HepG2 (cell line): ENCODE data around the gene CHEK2. TPM values are rescaled to one million over a fixed set of nuclear protein-coding genes. Genes with fewer than 3 reads are reported as not detected.
A peak's percentile ranks its signal among the peaks of the same experiment; 100 is the strongest.

Experiments
- CEBPG ChIP-seq: IDR thresholded peaks from 2 replicates; pipeline ENCODE4 v1.6.1; 2016
- KDM5B ChIP-seq: sonication (generic); formaldehyde crosslinking; IDR thresholded peaks from 2 replicates; pipeline ENCODE4 v1.4.0; 2020; ENCODE audit warnings: missing genetic modification reagents, mild to moderate bottlenecking, borderline replicate concordance
- SRY ChIP-seq: sonication (generic); formaldehyde crosslinking; IDR thresholded peaks from 2 replicates; pipeline ENCODE4 v1.8.0; 2022; ENCODE audit warnings: mild to moderate bottlenecking, missing genetic modification reagents
- ZNF543 ChIP-seq: sonication (generic); formaldehyde crosslinking; IDR thresholded peaks from 2 replicates; pipeline ENCODE4 v1.4.0; 2020; ENCODE audit warnings: mild to moderate bottlenecking, missing genetic modification reagents
- polyA plus RNA-seq, 8 experiments: library from polyadenylated mRNA; depleted of rRNA in 3 of 8; stranded (reverse) in 7 of 8; unstranded in 1 of 8; fragments of >200 nt; fragmentation: Illumina TruSeq in 4 of 8; extraction: Trizol in 4 of 8; gene quantifications; 2 replicates each; pipeline versions ENCODE4 v1.2.1 to v1.2.3, GENCODE V29; 2011 to 2016; ENCODE audit warnings: low read depth in 4 of 8, missing spikeins in 1 of 8, mixed read lengths in 1 of 8; ENCODE audit not compliant: insufficient read depth in 1 of 8
- total RNA-seq, 5 experiments: library from RNA; depleted of rRNA; stranded (reverse); fragments of >200 nt; fragmentation: Illumina TruSeq; extraction: Trizol; gene quantifications; 2 replicates each; pipeline ENCODE4 v1.2.3, GENCODE V29; 2016; ENCODE audit warnings: low read depth in 1 of 5
- TF ChIP-seq, protein P1 (sequence below): IDR thresholded peaks from 2 replicates; pipeline ENCODE4 v1.6.1; 2016; ENCODE audit warnings: missing compliant biosample characterization, missing genetic modification reagents, borderline replicate concordance
- TF ChIP-seq, protein P2 (sequence below), 2 experiments: fragments of 450-650 bp in 1 of 2; sonication (generic) in 1 of 2; formaldehyde crosslinking in 1 of 2; IDR thresholded peaks; 2 replicates each; pipeline versions ENCODE4 v1.6.1 to v1.8.0; 2016 to 2022; ENCODE audit warnings: antibody characterized with exemption in 1 of 2, mild to moderate bottlenecking in 1 of 2, missing genetic modification reagents in 1 of 2
- TF ChIP-seq, protein P3 (sequence below), 2 experiments: fragments of 450-650 bp in 1 of 2; sonication (generic) in 1 of 2; formaldehyde crosslinking; IDR thresholded peaks; 2 replicates each; pipeline versions ENCODE4 v1.5.0 to v1.8.0; 2020 to 2022; ENCODE audit warnings: mild to moderate bottlenecking in 1 of 2, missing genetic modification reagents in 1 of 2
- TF ChIP-seq, protein P4 (sequence below): sonication (generic); formaldehyde crosslinking; IDR thresholded peaks from 2 replicates; pipeline ENCODE4 v1.5.1; 2020; ENCODE audit warnings: mild to moderate bottlenecking, missing genetic modification reagents
- TF ChIP-seq, protein P5 (sequence below): sonication (generic); formaldehyde crosslinking; IDR thresholded peaks from 2 replicates; pipeline ENCODE4 v1.9.0; 2022; ENCODE audit warnings: missing genetic modification reagents, mild to moderate bottlenecking, borderline replicate concordance

CHEK2 gene
- total and polyA plus RNA-seq, 2 of the 13 experiments (the other 11 are each of a cell fraction or from before 2014, with no cell fraction given), result 27.0 to 40.5 TPM

DNA sequence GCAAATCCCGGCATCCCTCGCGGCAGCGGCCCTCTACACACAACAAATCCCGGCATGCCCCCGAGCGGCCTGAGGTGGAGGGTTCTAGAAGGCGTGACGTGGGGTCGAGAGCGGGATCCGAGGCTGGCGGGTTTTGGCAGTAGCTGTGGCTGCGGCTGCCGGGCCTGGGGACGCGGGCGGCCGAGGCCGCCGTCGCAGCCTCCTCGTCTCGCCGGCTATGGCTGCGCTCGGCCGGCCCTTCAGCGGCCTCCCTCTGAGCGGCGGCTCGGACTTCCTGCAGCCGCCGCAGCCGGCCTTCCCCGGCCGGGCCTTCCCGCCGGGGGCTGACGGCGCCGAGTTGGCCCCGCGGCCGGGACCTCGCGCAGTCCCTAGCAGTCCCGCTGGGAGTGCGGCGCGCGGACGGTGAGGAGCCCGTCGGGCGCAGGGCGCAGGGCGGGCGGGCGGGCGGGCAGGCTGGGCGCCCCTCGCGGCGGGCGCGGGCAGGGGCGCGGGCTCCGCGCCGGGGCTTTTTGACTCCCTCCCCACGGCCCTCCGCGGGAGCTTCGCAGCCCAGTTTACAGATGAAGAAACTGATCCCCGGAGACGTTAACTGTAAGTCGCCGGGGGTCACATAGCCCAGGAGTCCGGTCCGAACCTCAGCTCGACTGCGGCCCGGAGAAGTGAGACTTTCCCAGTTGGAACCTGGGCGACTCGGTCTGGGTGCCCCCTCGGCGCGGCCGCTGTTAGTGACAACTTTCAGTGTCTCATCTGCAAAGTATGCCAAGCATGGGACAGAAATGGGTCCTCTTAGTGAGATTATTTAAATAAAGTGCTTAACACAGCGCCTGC, 31.2 kb upstream of the CHEK2 start, which contains the start of gene CCDC117 (continued):
- TF ChIP-seq, protein P1, sequence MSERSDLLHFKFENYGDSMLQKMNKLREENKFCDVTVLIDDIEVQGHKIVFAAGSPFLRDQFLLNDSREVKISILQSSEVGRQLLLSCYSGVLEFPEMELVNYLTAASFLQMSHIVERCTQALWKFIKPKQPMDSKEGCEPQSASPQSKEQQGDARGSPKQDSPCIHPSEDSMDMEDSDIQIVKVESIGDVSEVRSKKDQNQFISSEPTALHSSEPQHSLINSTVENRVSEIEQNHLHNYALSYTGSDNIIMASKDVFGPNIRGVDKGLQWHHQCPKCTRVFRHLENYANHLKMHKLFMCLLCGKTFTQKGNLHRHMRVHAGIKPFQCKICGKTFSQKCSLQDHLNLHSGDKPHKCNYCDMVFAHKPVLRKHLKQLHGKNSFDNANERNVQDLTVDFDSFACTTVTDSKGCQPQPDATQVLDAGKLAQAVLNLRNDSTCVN (CRISPR knock-in tag), result peak; percentile 86
- TF ChIP-seq SRY (CRISPR knock-in tag) (peak; percentile 81; the same call in 1 of the 2 replicates), KDM5B (CRISPR knock-in tag) (peak; percentile 74; the same call in 1 of the 2 replicates), CEBPG (peak; percentile 52), ZNF543 (CRISPR knock-in tag) (peak; percentile 67; the same call in 1 of the 2 replicates)
- TF ChIP-seq, protein P2, sequence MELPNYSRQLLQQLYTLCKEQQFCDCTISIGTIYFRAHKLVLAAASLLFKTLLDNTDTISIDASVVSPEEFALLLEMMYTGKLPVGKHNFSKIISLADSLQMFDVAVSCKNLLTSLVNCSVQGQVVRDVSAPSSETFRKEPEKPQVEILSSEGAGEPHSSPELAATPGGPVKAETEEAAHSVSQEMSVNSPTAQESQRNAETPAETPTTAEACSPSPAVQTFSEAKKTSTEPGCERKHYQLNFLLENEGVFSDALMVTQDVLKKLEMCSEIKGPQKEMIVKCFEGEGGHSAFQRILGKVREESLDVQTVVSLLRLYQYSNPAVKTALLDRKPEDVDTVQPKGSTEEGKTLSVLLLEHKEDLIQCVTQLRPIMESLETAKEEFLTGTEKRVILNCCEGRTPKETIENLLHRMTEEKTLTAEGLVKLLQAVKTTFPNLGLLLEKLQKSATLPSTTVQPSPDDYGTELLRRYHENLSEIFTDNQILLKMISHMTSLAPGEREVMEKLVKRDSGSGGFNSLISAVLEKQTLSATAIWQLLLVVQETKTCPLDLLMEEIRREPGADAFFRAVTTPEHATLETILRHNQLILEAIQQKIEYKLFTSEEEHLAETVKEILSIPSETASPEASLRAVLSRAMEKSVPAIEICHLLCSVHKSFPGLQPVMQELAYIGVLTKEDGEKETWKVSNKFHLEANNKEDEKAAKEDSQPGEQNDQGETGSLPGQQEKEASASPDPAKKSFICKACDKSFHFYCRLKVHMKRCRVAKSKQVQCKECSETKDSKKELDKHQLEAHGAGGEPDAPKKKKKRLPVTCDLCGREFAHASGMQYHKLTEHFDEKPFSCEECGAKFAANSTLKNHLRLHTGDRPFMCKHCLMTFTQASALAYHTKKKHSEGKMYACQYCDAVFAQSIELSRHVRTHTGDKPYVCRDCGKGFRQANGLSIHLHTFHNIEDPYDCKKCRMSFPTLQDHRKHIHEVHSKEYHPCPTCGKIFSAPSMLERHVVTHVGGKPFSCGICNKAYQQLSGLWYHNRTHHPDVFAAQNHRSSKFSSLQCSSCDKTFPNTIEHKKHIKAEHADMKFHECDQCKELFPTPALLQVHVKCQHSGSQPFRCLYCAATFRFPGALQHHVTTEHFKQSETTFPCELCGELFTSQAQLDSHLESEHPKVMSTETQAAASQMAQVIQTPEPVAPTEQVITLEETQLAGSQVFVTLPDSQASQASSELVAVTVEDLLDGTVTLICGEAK (IDR thresholded peaks at IDR 0.05), result no peak
- TF ChIP-seq, protein P2 (CRISPR knock-in tag; IDR thresholded peaks at IDR 0.05), result peak; percentile 47; the same call in 1 of the 2 replicates
- TF ChIP-seq, protein P3, sequence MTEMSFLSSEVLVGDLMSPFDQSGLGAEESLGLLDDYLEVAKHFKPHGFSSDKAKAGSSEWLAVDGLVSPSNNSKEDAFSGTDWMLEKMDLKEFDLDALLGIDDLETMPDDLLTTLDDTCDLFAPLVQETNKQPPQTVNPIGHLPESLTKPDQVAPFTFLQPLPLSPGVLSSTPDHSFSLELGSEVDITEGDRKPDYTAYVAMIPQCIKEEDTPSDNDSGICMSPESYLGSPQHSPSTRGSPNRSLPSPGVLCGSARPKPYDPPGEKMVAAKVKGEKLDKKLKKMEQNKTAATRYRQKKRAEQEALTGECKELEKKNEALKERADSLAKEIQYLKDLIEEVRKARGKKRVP (CRISPR knock-in tag; IDR thresholded peaks at IDR 0.05), result peak in 1 of 2 experiments; percentile 34; a peak in 1 of 4 replicates
- TF ChIP-seq, protein P4, sequence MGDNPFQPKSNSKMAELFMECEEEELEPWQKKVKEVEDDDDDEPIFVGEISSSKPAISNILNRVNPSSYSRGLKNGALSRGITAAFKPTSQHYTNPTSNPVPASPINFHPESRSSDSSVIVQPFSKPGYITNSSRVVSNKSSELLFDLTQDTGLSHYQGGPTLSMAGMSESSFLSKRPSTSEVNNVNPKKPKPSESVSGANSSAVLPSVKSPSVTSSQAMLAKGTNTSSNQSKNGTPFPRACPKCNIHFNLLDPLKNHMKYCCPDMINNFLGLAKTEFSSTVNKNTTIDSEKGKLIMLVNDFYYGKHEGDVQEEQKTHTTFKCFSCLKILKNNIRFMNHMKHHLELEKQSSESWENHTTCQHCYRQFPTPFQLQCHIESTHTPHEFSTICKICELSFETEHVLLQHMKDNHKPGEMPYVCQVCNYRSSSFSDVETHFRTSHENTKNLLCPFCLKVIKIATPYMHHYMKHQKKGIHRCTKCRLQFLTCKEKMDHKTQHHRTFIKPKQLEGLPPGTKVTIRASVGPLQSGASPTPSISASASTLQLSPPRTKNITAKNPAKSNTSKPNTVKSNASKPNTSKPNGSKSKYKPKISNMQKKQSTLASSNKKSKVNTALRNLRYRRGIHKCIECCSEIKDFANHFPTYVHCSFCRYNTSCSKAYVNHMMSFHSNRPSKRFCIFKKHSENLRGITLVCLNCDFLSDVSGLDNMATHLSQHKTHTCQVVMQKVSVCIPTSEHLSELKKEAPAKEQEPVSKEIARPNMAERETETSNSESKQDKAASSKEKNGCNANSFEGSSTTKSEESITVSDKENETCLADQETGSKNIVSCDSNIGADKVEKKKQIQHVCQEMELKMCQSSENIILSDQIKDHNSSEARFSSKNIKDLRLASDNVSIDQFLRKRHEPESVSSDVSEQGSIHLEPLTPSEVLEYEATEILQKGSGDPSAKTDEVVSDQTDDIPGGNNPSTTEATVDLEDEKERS (CRISPR knock-in tag), result peak; percentile 47; the same call in 1 of the 2 replicates
- TF ChIP-seq, protein P5, sequence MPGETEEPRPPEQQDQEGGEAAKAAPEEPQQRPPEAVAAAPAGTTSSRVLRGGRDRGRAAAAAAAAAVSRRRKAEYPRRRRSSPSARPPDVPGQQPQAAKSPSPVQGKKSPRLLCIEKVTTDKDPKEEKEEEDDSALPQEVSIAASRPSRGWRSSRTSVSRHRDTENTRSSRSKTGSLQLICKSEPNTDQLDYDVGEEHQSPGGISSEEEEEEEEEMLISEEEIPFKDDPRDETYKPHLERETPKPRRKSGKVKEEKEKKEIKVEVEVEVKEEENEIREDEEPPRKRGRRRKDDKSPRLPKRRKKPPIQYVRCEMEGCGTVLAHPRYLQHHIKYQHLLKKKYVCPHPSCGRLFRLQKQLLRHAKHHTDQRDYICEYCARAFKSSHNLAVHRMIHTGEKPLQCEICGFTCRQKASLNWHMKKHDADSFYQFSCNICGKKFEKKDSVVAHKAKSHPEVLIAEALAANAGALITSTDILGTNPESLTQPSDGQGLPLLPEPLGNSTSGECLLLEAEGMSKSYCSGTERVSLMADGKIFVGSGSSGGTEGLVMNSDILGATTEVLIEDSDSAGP, result peak; percentile 45; the same call in 1 of the 2 replicates
